ENCODE measurements around the gene FARS2.

The FARS2 gene

DNA sequence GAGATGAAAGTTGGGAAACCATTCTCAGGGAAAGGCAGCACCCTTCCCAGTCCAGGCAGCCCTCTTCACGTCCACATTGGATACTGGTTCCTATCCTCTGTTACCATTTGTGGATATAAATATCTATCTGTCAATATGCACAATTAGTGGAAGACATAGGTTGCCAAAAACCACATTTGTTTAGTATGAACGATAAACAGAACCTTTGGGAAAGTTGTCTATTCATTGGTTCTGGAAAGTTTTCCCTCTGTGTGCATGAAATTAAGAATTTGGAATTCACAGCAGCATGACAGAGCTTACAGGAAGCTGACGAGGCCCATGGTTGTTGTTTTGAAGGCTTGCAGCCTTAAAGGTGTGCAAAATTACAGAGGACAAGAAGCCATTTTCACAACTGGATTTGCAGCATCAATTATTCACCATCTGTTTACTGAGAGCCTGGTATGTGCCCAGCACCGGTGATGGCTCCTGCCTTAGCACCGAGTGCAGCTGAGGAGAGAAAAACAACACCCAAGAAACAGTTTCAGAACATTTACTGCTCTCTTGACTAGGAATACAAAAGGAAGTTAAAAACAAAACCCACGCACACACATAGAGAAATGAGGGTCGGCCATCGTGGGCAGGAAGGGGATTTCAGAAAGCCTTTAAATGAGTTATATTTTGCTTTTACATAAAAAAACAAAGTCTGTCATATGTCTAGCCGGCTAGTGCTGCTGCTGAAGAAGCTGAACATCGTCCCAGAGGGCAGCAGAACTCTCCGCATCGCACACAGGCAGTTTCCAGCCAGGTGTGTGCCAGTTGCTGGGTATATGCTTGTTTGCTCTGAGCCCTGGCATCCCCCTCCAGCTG is 319.6 kb downstream of the FARS2 start:
- DNase-seq (ENCODE audit: low read depth): no peak
- TF ChIP-seq, protein P1, sequence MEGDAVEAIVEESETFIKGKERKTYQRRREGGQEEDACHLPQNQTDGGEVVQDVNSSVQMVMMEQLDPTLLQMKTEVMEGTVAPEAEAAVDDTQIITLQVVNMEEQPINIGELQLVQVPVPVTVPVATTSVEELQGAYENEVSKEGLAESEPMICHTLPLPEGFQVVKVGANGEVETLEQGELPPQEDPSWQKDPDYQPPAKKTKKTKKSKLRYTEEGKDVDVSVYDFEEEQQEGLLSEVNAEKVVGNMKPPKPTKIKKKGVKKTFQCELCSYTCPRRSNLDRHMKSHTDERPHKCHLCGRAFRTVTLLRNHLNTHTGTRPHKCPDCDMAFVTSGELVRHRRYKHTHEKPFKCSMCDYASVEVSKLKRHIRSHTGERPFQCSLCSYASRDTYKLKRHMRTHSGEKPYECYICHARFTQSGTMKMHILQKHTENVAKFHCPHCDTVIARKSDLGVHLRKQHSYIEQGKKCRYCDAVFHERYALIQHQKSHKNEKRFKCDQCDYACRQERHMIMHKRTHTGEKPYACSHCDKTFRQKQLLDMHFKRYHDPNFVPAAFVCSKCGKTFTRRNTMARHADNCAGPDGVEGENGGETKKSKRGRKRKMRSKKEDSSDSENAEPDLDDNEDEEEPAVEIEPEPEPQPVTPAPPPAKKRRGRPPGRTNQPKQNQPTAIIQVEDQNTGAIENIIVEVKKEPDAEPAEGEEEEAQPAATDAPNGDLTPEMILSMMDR (IDR thresholded peaks at IDR 0.05; ENCODE audit: control insufficient read depth, extremely low read depth, insufficient read depth): 0 out of 2 replicates have a peak, but pooled peaks have one; percentile 8
- no peak overlapping the region for H3K4me3 ChIP-seq (ENCODE audit: low read depth, low read length)

- DNase-seq (ENCODE audit: low read depth): no peak
- TF ChIP-seq, protein P1 (IDR thresholded peaks at IDR 0.05; ENCODE audit: control insufficient read depth, extremely low read depth, insufficient read depth): no peak
- no peak overlapping the region for H3K4me3 ChIP-seq (ENCODE audit: low read depth, low read length)
These were observed 321.4 kb downstream of the FARS2 start for GRCh38 chr6:5582762-5583161.

DNA sequence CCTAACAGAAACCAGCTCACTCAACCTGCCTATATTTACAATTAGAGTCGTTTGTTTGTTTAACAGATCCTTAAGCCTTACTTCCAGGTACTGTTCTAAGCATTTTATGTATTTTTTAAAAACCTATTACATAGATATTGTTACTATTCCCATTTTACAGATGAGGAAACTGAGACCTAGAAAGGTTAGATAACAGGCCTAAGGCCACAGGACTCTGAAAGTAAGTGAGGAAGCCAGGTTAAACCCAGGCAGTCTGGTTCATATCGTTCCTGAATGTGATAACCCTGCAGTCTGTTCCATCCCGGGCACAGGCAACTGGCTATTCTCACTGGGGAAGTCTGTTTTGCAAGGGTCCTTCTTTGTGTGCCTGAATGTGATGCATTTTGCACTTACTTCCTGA is 322.2 kb downstream of the FARS2 start:
- no peak for DNase-seq (ENCODE audit: low read depth)
- TF ChIP-seq, protein P1 (IDR thresholded peaks at IDR 0.05; ENCODE audit: control insufficient read depth, extremely low read depth, insufficient read depth): no peak
- H3K4me3 ChIP-seq (ENCODE audit: low read depth, low read length): no peak overlapping the region

DNA sequence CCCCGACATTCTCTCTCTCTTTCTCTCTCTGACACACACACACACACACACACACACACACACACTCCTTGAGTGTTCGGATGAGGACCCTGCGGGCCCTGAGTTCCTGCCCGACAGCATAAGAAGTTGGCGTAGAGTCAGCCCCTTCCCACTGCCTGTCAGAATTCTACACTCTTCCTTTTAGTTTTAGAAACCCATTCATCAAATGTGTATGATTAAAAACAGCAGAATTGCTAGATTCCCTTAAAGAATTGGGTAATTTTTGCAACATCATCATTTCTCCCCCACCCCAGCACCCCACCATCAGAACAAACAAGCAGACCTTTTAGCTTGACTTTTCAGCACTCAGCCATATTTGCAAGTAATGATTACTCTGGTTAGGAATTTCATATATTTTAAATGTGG is 322.8 kb downstream of the FARS2 start:
- DNase-seq (ENCODE audit: low read depth): no peak
- TF ChIP-seq, protein P1 (IDR thresholded peaks at IDR 0.05; ENCODE audit: control insufficient read depth, extremely low read depth, insufficient read depth): no peak

DNA sequence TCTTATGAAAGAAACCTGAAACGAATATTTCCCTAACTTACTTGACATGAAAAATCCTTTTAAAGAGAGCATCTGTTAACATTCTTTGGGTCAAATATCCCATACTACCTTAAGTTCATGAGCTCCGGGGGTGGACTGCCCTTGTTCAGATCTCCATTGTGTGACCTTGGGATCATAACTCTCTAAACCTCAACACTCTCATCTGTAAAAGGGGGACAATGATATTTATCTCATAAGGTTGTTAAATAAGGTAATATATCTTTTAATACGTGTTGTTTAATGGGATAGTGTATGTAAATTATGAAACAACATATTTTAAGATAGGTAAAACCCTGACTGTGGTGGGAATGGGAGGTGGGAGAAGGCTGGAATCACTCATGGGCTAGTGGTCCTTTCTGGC is 326.3 kb downstream of the FARS2 start:
- DNase-seq (ENCODE audit: low read depth): no peak
- TF ChIP-seq, protein P1 (IDR thresholded peaks at IDR 0.05; ENCODE audit: control insufficient read depth, extremely low read depth, insufficient read depth): no peak
- no peak overlapping the region for H3K4me3 ChIP-seq (ENCODE audit: low read depth, low read length)

More for the DNA sequence above, 322.8 kb downstream of the FARS2 start:
- H3K4me3 ChIP-seq (ENCODE audit: low read depth, low read length): no peak overlapping the region

- TF ChIP-seq, protein P1 (IDR thresholded peaks at IDR 0.05; ENCODE audit: control insufficient read depth, extremely low read depth, insufficient read depth): no peak
These were observed 328.3 kb downstream of the FARS2 start for GRCh38 chr6:5589422-5590141.

More at GRCh38 chr6:5589422-5590141, 328.3 kb downstream of the FARS2 start:
- H3K4me3 ChIP-seq (ENCODE audit: low read depth, low read length): no peak overlapping the region
- no peak for DNase-seq (ENCODE audit: low read depth)
